ENCODE measurements around the gene TPRN.
A peak's percentile ranks its signal among the peaks of the same experiment; 100 is the strongest.

Gene TPRN

DNA sequence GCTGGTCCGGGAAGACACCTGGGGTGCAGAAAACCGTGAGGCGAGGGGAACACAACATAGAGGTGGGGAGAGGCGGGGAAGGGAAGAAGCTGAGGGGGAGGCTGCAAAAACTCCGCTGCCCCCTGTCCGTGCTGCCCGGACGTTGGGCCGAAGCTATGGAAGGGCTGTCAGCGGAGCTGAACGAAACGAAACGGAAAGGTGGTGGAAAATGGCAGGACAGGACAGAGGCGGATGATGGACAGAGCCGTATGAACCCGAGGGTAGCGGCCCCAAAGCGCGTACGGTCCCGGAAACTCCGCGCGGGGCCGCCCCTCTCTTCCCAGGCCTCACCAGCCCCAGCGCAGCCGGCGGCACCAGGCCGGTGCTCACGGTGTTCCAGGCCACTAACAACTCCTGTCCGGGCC, 12.5 kb downstream of the TPRN start:
- no peak for DNase-seq

DNA sequence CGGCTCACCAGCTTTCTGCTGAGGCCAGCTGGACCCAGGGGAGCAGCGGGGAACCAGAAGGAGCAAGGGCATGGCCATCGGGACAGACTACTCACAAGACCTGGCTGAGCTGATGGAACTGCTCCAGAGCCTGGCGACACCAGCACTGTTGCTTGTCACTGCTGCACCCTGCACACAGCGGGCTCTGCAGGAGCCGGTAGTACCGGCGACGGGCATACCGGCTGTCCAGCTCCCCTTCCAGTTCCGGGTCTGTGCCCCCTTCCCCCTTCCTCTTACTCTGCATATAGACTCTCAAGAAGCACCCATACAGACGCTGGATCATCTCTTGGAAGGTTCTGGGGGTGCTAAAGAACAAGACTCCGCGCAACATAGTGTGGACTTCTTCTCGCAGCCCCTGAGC, 13.2 kb downstream of the TPRN start:
- DNase-seq = no peak

DNA sequence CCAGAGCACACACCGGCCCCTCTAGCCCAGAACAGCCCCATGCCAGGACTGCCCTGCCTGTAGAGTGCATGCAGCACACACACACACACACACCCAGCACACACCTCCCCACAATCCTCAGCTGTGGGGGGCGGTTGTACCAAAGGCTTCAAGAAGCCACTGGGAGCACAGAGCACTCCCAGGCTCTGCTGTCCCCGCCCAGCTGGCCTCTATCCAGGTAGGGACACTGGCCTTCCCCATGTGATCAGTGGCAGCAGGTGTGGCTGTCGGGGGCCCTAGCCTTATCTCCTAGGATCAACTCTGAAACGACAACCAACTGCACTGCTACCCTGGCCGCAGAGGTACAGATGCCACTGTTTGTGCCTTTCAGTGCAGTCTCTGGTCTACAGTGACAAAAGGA, 14.2 kb downstream of the TPRN start:
- no peak for DNase-seq

DNA sequence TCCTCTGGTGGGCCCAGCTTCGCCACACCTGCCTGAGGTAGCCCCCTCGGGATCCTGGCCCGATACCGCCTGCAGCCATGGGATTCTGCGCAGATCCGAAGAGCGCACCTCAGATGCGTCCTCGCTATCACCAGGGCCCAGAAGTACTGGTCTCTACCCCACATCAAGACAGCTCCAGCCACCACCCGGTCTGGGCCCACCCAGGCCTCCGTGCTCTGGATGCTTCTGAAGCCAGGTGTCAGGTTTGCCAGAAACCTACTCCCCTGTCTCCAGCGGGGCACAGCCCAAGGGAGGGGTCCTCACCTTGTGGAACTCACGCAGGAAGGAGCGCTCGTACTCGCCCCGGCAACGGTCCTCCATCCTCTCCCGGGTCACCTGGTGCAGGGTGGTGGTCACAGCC, 14.6 kb downstream of the TPRN start:
- DNase-seq = no peak

DNA sequence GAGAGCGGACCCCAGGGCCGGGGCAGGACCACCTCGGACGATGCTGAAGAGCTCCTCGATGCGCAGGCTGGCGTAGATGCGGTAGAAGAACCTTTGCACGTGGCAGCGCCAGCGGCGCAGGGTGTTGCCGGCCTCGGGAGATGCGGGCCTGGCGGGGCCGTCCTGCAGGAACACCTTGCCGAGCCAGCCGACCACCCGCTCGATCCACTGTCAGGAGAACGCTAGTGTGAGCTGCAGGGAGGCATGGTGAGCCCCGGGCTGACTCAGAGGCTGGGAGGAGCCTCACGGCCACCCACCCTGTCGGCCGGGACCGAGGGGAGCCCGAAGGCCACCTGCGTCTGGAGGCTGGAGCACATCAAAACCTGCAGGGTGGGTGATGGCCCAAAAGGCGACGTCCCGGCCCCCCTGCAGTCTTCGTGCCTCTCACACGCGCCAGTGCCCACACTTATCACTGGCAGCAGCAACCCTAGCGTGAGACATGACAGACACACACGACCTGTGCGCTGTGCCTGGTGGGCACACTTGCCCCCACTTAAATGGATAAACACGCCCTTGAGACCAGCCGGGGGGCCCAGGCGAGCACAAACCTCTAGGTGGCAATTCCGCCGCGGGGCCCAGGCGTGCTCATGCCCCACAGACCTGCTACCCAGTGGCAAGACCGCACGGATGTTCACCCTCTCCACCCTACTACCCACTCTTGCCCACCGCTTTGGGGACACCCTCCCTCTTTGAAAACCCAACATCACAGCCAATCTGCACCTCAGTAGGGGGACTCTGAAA, 15.5 kb downstream of the TPRN start:
- DNase-seq = no peak

DNA sequence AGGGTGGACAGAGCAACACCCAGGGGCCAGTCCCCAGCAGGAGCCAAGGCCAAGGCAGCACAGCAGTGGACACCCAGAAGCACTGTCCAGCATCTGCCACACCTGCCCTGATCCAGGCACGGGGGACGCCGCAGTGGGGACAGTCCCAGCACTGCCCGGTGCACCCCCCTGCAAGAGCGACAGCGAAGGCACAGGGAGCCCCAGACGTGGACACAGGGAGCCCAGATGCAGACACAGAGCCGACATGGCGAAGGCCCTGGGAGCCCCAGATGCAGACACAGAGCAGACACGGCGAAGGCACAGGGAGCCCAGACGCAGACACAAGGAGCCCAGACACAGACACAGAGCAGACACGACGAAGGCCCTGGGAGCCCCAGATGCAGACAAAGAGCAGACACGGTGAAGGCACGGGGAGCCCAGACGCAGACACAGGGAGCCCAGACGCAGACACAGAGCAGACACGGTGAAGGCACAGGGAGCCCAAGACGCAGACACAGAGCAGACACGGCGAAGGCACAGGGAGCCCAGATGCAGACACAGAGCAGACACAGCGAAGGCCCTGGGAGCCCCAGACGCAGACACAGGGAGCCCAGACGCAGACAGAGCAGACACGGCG, 16.5 kb downstream of the TPRN start:
- DNase-seq = no peak

DNA sequence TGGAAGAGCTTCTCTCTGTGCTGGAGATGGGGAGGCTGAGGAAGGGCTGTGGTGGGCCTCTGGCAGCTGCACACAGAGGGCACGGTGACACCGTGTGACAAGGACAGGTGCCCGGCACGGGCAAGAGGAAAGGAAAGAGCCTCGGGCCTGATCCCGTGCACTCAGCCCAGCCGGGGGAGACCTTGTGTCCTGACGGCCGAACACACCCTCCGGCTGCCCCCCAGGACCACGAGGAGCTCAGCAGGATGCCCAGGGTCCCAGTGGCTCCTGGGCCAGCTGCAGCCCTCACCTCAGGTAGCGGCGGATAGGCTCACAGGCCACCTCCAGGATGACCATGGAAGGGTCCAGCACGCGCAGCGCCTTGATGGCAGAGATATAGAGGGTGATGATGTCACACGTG, 17.7 kb downstream of the TPRN start:
- DNase-seq = no peak

DNA sequence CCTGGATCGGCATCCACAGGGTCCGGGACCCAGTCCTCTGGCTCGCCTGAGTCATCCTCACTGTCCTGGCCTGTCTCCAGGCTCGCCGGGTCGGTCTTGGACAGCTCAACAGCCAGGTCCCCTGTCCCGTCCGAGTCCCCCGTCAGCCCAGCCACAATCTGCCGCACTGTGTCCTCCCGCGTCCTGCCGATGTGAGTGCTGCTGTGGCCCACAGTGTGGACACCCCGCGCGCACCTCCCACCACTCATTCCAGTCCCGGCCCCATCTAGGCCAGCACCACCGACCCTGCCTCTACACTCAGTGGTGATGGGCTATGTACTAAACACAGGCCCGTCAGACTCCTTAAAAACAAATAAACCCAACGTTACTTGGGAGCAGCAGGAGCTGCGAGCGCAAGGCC, 18.9 kb downstream of the TPRN start:
- DNase-seq = no peak

DNA sequence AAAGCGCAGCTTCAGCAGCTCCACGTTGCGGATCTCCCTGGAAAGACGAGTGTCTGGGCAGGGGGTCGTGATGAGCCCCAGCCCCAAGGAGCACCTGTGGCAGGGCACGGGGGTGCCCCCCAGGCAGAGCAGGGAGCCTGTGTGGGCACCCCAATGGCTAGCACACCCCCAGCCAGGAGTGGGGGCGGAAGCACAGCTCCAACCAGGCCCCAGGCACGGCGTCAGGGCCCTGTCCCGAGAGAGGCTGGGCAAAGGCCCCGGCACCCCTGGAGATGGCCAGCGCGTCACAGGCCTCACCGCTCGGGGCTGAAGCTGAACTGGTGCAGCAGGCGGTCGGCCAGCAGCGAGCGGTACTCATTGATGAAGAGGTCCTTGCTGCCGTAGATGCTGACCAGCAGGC, 20.1 kb downstream of the TPRN start:
- no peak for DNase-seq

DNA sequence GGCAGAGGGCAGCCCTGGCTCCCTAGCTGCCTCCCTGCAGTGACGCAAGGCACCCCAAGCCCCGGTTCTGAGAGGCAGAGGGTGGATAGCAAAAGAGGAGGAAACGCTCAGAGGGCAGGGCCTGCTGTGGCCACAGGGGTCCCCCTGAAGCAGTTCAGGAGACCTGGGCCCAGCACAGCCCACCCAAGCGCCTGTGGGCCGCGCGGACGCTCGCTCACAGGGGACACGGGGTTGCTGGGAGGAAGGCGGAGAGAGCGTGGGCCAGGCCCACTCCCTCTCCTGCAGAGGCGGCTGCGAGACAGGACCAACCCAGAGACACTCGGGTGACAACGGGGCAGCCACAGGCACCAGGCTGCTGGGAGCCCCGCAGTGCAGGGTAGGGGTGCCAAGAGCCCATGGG, 20.8 kb downstream of the TPRN start:
- no peak for DNase-seq

DNA sequence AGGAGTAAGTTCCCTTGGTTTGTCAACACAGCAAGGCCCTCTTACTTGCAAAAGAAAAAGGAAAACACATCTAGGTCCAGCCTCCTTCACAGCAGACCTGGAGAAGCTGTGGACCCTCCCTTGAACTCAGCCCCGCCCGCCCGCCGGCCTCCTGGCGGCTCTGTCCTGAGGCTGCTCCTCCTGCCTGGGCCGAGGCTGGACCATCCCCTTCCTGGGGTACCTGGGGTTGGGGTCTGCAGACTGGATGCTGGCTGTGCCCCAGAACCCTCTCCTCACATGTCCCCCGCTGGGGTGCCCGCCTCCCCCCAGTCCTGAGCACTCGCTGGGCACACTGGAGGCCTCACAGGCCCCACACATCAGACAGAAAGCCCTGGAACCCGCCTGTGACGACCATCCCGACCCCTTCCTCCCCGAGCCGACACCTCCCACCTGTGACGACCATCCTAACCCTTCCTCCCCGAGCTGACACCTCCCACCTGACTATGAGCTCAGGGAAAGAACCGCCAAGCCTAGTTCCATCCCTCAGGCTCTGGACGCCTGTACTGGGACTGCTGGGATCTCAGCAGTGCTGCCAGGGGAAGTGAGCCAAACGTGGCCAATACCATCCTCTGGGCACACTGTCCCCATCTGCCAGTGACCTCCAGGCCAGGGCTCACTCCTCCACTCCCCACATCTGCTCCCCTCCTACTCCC, 21.5 kb downstream of the TPRN start:
- DNase-seq = no peak

DNA sequence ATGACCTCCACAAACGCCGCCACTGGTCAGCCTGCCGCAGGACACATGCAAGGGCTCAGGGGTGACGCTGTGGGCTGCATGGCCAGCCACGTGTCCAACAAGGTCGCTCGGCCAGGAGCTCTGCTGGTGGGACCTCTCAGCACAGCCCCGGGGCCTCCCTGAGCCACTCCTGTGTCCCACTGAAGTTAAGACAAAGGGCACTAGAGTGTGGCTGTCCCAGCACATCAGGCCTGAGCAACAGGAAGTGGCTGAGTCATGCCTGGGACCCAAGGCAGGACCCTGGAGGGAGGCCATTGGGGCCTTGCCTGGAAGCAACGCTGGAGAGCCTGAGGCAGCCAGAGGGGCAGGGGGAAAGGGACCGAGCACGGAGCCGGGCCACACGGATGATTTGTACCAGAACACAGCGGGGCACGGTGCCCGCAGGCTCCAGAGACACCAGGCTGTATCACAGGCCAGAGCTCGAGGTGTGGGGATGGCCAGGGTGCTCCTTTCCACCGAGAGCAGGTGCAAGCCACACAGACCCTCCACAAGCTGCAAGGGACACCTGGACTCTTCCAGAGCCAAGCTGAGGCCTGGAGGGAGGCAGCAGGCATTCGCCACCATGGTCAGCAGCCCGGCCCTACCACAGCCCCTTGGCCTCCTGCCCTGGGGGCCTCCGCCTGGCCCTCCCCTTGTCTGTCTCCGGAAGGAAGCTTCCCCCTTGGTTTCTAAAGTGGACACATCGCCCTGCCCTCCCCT, 22.2 kb downstream of the TPRN start:
- DNase-seq = no peak

DNA sequence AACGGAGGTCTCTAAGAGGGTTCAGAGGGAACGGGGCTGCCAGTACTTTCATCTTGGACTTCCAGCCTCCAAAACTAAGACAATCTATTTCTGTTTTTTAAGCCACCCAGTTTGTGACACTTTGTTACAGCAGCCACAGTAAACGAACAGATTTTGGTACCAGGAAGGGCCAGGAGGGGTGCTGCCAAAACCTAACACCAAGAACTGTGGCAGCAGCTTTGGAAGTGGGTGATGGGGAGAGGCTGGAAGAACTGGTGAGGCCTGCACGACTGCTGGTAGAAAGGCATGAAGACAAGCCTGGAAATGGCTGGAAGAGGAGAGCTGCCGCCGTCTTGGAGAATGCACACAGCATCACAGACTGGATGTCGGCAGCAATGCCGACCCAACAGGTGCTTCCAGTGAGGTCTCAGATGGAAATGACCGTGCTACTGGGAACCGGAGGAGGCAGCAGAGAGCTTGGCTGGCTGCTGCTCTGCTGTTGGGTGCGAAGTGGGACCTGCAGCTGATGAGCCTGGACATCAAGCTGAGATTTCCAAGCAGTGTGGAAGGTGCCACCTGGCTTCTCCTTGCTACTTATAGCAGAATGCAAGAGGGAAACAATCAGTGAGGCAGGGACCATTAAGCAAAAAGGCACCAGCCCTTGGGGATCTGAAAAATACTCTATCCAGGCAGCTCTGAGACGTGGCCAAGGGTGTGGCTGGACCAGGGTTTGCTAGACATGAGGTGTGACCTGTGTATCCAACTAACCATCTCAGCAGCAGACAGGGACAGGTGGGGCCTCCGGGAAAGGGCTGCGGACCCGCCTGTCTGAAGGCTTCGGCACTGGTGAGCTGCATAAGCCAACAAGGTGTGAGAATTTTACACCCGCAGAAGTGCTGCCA, 24.0 kb downstream of the TPRN start:
- DNase-seq = peak; percentile 22

DNA sequence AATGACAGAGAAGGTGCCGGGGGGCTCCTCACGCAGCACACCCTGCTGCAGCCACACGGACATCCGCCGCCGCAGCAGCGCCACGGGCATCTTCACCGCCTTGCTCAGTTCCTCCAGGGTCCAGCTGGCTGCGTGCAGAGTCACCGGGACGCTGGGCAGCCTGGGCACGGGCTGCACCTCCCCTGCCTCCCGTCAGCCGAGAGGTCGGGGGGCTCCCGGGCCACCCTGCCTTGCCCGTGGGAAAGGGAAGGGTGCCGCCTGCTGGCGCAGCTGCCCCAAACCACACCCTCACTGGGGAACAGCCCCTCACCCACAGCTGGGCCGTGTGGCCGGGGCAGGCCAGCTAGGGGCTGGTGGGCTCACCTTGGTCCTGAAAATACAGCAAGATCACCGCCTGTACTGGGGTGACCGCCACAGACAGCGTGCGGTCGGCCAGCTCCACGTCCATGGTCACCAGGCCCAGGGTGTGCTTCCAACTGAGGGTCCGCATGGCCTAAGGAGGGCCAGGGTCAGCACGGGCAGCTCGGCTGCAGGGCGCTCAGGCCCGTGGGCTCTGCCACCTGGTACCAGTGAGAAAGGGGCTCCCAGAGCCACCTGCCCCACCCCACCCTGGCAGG, 25.1 kb downstream of the TPRN start:
- no peak for DNase-seq

DNA sequence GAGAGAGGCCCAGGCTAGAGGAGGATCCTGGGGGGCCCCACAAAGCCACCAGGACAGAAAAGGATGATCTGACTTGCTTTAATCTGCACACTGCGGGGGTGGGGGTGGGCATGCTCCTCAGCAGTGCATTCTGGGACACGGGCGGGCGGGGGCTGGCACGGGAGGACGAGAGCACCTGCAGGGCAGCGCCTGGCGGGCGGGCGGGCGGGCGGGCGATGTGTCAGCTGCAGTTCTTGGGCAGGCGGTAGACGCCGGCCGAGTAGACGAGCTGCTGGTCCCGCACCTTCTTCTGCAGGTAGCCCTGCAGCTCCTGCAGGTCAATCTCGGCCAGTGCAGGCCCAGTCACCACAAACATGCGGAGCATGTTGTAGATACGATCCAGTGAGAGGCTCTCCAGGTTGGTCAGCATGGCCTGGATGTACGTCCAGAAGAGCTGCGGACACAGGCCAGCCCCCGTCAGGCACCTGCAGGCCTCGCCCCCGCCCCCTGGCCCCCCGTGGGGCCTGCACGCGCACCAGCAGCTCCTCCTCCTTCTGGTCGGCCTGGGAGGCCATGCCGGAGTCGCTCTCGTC, 25.7 kb downstream of the TPRN start:
- no peak for DNase-seq

DNA sequence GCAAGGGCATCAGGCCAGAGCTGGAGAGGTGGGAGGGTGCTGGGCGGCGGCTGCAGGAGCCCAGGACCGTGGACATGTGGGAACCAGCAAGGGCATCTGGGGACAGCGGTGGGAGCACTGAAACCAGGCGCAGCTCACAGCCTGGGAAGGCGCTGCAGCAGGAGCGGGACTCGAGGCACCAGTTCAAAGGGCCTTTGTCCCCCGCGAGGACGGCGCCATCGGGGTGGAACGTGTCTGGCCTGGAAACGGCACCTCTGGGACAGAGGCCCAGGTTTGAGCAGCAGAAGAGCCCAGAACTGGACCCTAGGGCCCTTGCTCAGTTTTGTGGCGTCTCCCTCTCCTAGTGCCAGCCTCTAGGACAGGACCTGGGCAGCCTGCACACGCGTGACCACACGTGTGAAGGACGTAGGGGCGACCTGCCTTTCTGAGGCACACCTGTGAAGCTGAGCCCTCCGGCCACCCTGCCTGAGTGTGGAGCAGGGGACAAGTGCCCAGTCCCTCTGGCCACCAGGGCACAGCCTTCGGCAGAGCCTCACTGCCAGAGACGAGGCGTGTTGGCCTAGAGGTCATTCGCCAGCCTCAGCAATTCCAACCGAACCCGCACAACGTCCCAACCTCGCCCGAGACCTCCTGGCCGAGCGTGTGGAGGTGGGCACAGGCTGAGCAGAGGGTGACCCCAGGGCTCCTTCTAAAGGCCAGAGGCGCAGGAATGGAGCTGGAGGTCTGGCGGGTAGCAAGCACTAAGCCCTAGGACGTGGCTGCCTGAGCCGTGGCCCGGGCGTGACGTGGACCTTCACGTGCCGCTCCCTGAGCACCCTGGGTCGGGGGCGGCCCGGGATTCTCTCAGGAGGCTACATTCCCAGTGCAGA, 26.5 kb downstream of the TPRN start:
- no peak for DNase-seq

DNA sequence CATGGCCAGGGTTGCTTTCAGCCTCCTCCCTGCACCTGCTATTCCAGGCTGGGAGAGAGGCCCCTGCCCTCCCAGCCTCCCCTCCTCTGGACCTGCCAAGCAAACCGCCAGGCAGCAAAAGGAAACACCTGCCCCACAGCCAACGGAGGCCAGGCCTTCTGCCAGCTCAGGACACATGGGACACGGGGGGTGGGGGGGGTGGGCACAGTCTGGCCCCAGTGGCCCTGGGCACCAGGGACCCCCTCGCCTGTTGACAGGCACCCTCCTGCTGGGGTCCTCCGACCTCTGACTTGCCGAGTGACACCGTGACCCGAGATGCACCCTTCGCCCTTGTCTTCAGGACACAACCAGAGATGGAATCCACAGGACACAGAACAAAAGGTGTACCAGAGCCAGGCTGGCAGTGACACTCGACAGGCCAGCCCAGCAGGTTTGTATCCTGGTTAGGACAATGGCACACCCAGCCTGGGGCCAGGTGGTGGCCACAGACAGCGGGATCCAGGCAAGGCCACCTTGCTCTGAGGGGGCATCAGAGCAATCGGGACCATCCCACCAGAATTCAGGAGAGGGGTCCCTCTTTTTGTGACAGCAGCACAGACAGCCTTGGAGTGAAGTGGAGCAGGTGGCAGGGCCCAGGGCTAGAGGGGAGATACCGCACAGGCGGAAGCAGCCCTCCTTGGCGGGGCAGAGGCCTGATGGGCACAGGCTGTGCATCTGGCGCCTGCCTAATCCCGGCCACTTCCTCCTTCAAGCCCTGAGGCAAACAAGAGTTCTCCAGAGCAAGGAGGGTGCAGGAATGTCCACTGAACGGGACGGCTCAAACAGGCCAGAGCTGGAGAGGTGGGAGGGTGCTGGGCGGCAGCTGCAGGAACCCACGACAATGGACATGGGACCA, 27.4 kb downstream of the TPRN start:
- no peak for DNase-seq

DNA sequence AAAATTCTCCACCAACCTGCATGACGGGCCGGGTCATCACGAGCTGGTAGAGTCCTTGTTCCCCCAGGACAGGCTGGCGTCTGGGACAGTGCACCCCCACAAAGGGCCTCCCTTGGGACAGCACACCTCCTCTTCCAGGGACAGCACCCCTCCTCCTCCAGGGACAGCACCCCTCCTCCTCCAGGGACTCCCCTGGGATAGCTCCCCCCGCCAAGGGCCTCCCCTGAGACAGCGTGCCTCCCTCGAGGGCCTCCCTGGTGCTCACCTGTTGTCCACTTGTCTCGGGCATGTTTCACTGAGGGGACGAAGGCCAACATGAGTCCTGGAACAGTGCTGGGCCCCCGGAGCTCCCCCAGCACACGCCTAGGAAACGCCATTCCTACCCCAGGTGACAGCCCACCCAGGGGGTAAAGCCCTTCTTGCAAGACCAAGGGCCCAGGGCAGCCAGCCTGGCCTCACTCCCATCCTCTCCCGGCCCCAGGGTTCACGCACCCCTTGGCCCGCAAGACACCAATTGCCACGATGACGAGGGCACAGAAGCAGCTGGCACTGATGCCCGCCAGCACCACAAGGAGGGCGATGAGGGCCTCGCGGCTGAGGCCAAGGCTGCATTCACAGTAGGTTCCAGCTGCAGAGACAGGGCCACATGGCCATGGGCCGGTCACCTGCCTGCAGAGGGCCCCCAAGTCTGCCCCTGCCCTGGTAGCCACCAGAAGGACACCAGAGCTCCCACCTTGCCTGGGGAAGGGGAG, 29.2 kb downstream of the TPRN start:
- DNase-seq = no peak
